VCaP (cell line): ENCODE data around the gene TK1.

ENCODE experiments used
- H3K27ac ChIP-seq: fragments of 450-650 bp; 2 replicates; pipeline ENCODE4 v1.5.1; 2017
- CTCF ChIP-seq: fragments of 450-650 bp; conservative IDR thresholded peaks from 2 replicates; pipeline ENCODE4 v1.5.1; 2017; ENCODE audit warnings: mild to moderate bottlenecking, moderate library complexity

The TK1 gene

GRCh38 chr17:78225088-78225865 lies 38.4 kb upstream of the TK1 start:
- H3K27ac ChIP-seq: peak overlapping the region; percentile 72
- no peak for TF ChIP-seq CTCF

- no peak for TF ChIP-seq CTCF
- H3K27ac ChIP-seq: peak overlapping the region; percentile 72
Measured at GRCh38 chr17:78224231-78225087, 37.6 kb upstream of the TK1 start.

GRCh38 chr17:78223765-78224164 lies 36.9 kb upstream of the TK1 start:
- peak overlapping the region; percentile 72 for H3K27ac ChIP-seq
- no peak for TF ChIP-seq CTCF

GRCh38 chr17:78223061-78223460 lies 36.2 kb upstream of the TK1 start:
- TF ChIP-seq CTCF: no peak

GRCh38 chr17:78219396-78220150 lies 32.7 kb upstream of the TK1 start:
- TF ChIP-seq CTCF: no peak
- H3K27ac ChIP-seq: 0 out of 2 replicates have a peak overlapping the region, but pooled peaks have one; percentile 16

More at GRCh38 chr17:78223061-78223460, 36.2 kb upstream of the TK1 start:
- peak overlapping the region; percentile 72 for H3K27ac ChIP-seq

GRCh38 chr17:78214706-78215061 lies 27.8 kb upstream of the TK1 start:
- no peak for TF ChIP-seq CTCF
- peak overlapping the region; percentile 74; the same call in 1 of the 2 replicates for H3K27ac ChIP-seq
